PC-9 (cell line): ENCODE measurements around the gene KDM4C. TPM values are rescaled to one million over a fixed set of nuclear protein-coding genes. Genes with fewer than 3 reads are reported as not detected.

ENCODE experiments used
- BruUV-seq: library from RNA; stranded (reverse); fragments of 400-500 nt; replicated peaks from 2 replicates; lab custom pipeline; 2021; lab: Mats Ljungman, UMichigan
- CTCF ChIA-PET: fragments of 300-600 bp; sonication (Branson Sonifier 250); formaldehyde crosslinking; loops from one replicate; lab custom pipeline; 2022; ENCODE audit warnings: antibody characterized with exemption; lab: Charles Lee
- POLR2A ChIA-PET: fragments of 300-600 bp; sonication (Branson Sonifier 250); formaldehyde crosslinking; loops from one replicate; lab custom pipeline; 2022; ENCODE audit warnings: antibody characterized with exemption; ENCODE audit not compliant: unreplicated experiment; lab: Charles Lee
- DNase-seq, 2 experiments: peaks; one replicate each; pipeline versions ENCODE4 v3.0.0 to v3.0.0-alpha.2; 2015 to 2022; ENCODE audit warnings: mixed read lengths in 1 of 2
- H2AFZ ChIP-seq: fragments of 200-600 bp; sonication (generic); 2 replicates; pipeline ENCODE4 v1.8.1; 2017; ENCODE audit warnings: antibody characterized with exemption
- H3F3A ChIP-seq: fragments of 200-600 bp; sonication (generic); 2 replicates; pipeline ENCODE4 v1.8.1; 2017; ENCODE audit warnings: antibody characterized with exemption, mild to moderate bottlenecking, low read depth; ENCODE audit not compliant: insufficient read depth
- H3K27ac ChIP-seq: fragments of 200-600 bp; sonication (generic); 2 replicates; pipeline ENCODE4 v1.6.1; 2016; ENCODE audit warnings: mixed run types
- H3K27me3 ChIP-seq: fragments of 200-600 bp; sonication (generic); 2 replicates; pipeline ENCODE4 v1.6.1; 2016; ENCODE audit warnings: low read depth, mixed run types; ENCODE audit not compliant: insufficient read depth
- H3K36me3 ChIP-seq: fragments of 200-600 bp; sonication (generic); 2 replicates; pipeline ENCODE4 v1.6.1; 2016; ENCODE audit warnings: low read depth, mixed run types
- H3K4me1 ChIP-seq: fragments of 200-600 bp; sonication (generic); replicated peaks from 2 replicates; pipeline ENCODE4 v1.6.1; 2016; ENCODE audit warnings: mixed run types; ENCODE audit not compliant: insufficient read depth
- H3K4me2 ChIP-seq: fragments of 200-600 bp; sonication (generic); 2 replicates; pipeline ENCODE4 v1.6.1; 2017; ENCODE audit warnings: mixed run types
- H3K4me3 ChIP-seq: fragments of 200-600 bp; sonication (generic); 2 replicates; pipeline ENCODE4 v1.6.1; 2016; ENCODE audit warnings: mixed run types
- H3K79me2 ChIP-seq: fragments of 200-600 bp; sonication (generic); 2 replicates; pipeline ENCODE4 v1.6.1; 2017; ENCODE audit warnings: low read depth, mixed run types
- H3K9me2 ChIP-seq: fragments of 200-600 bp; sonication (generic); 2 replicates; pipeline ENCODE4 v1.8.1; 2017; ENCODE audit warnings: mild to moderate bottlenecking; ENCODE audit not compliant: insufficient read depth
- H3K9me3 ChIP-seq: fragments of 200-600 bp; sonication (generic); 2 replicates; pipeline ENCODE4 v1.8.1; 2016; ENCODE audit warnings: low read depth; ENCODE audit not compliant: insufficient read depth
- H4K20me1 ChIP-seq: fragments of 200-600 bp; sonication (generic); 2 replicates; pipeline ENCODE4 v1.8.1; 2017; ENCODE audit not compliant: insufficient read depth
- CTCF ChIP-seq: fragments of 200-600 bp; sonication (generic); conservative IDR thresholded peaks from 2 replicates; pipeline ENCODE4 v1.6.1; 2017; ENCODE audit warnings: mixed run types, antibody characterized with exemption, mild to moderate bottlenecking, moderate library complexity
- EZH2 ChIP-seq: fragments of 200-600 bp; sonication (generic); IDR thresholded peaks from 2 replicates; pipeline ENCODE4 v1.8.0; 2017; ENCODE audit warnings: antibody characterized with exemption, low read depth
- intact Hi-C: fragments of 100-400 bp; cut with micrococcal nuclease; formaldehyde crosslinking; loops from one replicate; pipeline ENCODE4 v1.10.0; 2022; ENCODE audit not compliant: unreplicated experiment
- total RNA-seq: library from RNA; stranded (reverse); gene quantifications from 2 replicates; pipeline ENCODE4 v1.2.3, GENCODE V29; 2021

Gene KDM4C
- total RNA-seq, 1 experiment from 2014 or later, result 12.9 TPM

GRCh38 chr9:6960777-6961176, 203.0 kb downstream of the KDM4C start:
- no peak for DNase-seq
- Histone ChIP-seq H3K36me3 (no peaks in the 10 kb centered on the region), H3K27ac (no peak overlapping the region), H3K4me2 (no peak overlapping the region), H3K4me3 (no peak overlapping the region), H3F3A (no peaks in the 10 kb centered on the region), H4K20me1 (no peaks in the 10 kb centered on the region), H3K27me3 (no peaks in the 10 kb centered on the region), H3K4me1 (no peaks in the 10 kb centered on the region), H2AFZ (no peak overlapping the region), H3K79me2 (no peaks in the 10 kb centered on the region), H3K9me3 (no peaks in the 10 kb centered on the region), H3K9me2 (no peaks in the 10 kb centered on the region)
- BruUV-seq, result no TSS peak
- intact Hi-C loops, result no loop called here
- ChIA-PET POLR2A (no interaction called here), CTCF (no interaction called here)
- TF ChIP-seq EZH2, result no peak
- no peak for TF ChIP-seq CTCF

GRCh38 chr9:6961845-6962522, 204.2 kb downstream of the KDM4C start:
- Histone ChIP-seq H4K20me1 (no peaks in the 10 kb centered on the region), H3K4me3 (no peak overlapping the region), H3K4me1 (no peaks in the 10 kb centered on the region), H3K79me2 (no peaks in the 10 kb centered on the region), H3K36me3 (no peaks in the 10 kb centered on the region), H3K27ac (no peak overlapping the region), H3K9me2 (no peaks in the 10 kb centered on the region), H2AFZ (no peak overlapping the region), H3K4me2 (no peak overlapping the region), H3K27me3 (no peaks in the 10 kb centered on the region), H3K9me3 (no peaks in the 10 kb centered on the region), H3F3A (no peaks in the 10 kb centered on the region)
- TF ChIP-seq EZH2 (no peak), CTCF (no peak)
- no TSS peak for BruUV-seq
- ChIA-PET CTCF (no interaction called here), POLR2A (no interaction called here)
- intact Hi-C loops, result no loop called here
- DNase-seq, result no peak

- Histone ChIP-seq H3K36me3 (no peaks in the 10 kb centered on the region), H3K4me1 (no peaks in the 10 kb centered on the region), H3K27ac (no peak overlapping the region), H3K4me3 (no peak overlapping the region), H4K20me1 (no peaks in the 10 kb centered on the region), H3F3A (no peaks in the 10 kb centered on the region), H3K27me3 (no peaks in the 10 kb centered on the region), H3K9me2 (no peaks in the 10 kb centered on the region), H2AFZ (no peak overlapping the region), H3K9me3 (no peaks in the 10 kb centered on the region), H3K79me2 (no peaks in the 10 kb centered on the region), H3K4me2 (no peak overlapping the region)
- intact Hi-C loops, result no loop called here
- no peak for DNase-seq
- ChIA-PET POLR2A (no interaction called here), CTCF (no interaction called here)
- BruUV-seq, result no TSS peak
- no peak for TF ChIP-seq EZH2
- TF ChIP-seq CTCF, result no peak
Measured at GRCh38 chr9:6965566-6965965, 207.8 kb downstream of the KDM4C start.
